HFF-Myc (cell line): ENCODE results near the gene DRC7.

Experiments
- DNase-seq: peaks from one replicate; pipeline ENCODE4 v3.0.0-alpha.2; 2011; ENCODE audit warnings: low read depth; ENCODE audit errors: extremely low read depth
- H3K4me3 ChIP-seq: replicated peaks from 2 replicates; pipeline ENCODE4 v1.5.1; 2011; ENCODE audit warnings: low read depth, mild to moderate bottlenecking, control low read depth, low read length
- TF ChIP-seq, protein P1 (sequence below): IDR thresholded peaks from 2 replicates; pipeline ENCODE4 v1.5.1; 2012; ENCODE audit warnings: mild to moderate bottlenecking, low read depth, low read length, control low read depth; ENCODE audit errors: missing control alignments

Gene DRC7

DNA sequence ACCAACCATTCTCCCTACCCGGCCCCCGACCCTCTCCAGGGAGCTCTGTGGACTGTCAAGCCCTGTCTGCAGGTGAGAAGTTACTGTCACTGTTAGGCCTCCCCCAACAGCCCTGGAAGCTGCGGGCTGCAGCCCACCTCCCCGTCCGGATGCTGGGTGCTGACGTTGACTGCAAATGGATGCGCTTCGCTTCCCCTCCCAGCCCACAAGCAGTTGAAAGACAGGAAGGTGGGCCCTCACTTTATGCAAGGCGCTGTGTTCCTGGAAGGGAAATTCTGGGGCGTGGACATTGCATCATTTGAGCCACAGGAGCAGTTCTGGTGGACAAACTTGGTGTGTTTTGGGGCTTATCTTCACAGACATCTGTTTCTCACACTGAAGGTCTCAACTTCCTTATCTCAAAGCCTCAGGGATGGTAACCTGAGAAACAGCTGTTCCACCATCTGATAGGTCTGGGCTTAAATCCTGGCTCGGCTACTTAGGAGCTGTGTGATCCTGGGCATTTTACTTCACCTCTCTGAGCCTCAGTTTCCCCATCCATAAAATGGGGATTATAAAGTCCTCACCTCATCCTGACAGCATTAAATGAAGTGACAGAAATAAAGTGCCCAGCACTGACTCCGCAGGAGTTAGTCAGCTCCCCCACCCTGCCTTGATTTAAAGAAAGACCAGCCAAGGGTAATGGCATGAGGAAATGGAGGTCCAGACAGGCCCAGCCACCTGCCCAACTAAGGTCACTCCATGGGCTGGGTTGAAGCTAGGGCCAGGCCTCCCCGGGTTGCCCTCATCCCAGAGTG is 4.6 kb upstream of the DRC7 start:
- DNase-seq: no peak
- TF ChIP-seq, protein P1, sequence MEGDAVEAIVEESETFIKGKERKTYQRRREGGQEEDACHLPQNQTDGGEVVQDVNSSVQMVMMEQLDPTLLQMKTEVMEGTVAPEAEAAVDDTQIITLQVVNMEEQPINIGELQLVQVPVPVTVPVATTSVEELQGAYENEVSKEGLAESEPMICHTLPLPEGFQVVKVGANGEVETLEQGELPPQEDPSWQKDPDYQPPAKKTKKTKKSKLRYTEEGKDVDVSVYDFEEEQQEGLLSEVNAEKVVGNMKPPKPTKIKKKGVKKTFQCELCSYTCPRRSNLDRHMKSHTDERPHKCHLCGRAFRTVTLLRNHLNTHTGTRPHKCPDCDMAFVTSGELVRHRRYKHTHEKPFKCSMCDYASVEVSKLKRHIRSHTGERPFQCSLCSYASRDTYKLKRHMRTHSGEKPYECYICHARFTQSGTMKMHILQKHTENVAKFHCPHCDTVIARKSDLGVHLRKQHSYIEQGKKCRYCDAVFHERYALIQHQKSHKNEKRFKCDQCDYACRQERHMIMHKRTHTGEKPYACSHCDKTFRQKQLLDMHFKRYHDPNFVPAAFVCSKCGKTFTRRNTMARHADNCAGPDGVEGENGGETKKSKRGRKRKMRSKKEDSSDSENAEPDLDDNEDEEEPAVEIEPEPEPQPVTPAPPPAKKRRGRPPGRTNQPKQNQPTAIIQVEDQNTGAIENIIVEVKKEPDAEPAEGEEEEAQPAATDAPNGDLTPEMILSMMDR: no peak
- no peak overlapping the region for H3K4me3 ChIP-seq

DNA sequence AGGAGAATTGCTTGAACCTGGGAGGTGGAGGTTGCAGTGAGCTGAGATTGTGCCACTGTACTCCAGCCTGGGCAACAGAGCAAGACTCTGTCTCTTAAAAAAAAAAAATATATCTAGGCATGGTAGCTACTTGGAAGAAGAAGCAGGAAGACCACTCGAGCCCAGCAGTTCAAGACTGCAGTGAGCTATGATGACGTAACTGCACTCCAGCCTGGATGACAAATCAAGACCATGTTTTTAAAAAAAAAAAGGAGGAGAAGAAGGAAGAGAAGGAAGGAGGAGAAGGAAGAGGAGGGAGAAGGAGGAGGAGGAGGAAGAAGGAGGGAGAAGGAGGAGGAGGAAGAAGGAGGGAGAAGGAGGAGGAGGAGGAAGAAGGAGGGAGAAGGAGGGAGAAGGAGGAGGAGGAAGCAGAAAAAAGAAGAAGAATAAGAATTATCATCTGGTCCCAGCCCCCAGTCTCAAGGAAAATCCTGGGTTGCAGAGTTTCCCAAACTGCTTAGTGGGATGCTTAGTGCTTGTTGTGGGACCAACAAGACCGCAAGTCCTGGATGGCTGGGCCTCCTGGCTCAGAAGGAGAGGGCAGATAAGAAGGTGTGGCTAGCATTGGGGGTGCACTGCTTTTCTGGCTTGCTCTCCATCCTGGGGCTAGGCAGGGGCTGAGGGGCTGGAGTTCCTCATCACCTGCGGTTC is 3.7 kb upstream of the DRC7 start:
- no peak for DNase-seq
- TF ChIP-seq, protein P1: no peak
- no peak overlapping the region for H3K4me3 ChIP-seq

DNA sequence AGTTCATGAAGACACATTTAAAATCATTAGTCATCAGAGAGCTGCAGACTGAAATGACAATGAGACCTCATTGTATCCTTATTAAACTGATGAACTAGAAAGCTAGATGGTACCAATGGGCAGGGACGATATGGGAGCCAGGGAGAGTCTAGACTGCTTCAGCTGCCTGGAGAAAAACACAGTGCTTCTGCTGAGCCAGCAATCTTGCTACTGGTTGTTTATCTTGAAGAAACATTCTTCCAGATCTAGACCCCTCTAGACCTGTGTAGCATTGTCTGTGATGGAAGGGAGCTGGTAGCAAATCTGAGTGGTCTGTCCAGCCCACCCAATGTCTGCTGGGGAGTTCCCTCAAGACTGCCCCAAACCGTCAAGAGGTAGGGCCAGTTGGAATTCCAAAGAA is 2.0 kb upstream of the DRC7 start:
- no peak for DNase-seq
- TF ChIP-seq, protein P1: no peak
- no peak overlapping the region for H3K4me3 ChIP-seq

DNA sequence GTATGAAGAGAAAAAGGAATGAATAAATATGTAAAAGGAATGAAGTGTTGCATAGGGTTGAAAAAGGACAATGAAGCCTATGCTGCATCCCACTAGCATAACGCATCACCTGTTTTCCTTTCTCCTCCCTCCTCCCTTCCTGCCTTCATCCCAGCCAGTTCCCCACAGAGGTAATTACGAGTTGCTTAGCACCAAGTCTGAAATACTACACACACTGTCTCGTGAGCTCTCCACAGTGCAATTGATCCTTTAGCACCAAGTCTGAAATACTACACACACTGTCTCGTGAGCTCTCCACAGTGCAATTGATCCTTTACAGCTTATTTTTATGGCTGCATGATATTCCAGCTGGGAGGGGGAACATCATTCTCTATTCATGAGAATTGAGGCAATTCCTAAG is 1.1 kb upstream of the DRC7 start:
- H3K4me3 ChIP-seq: no peak overlapping the region
- no peak for DNase-seq
- TF ChIP-seq, protein P1: no peak

DNA sequence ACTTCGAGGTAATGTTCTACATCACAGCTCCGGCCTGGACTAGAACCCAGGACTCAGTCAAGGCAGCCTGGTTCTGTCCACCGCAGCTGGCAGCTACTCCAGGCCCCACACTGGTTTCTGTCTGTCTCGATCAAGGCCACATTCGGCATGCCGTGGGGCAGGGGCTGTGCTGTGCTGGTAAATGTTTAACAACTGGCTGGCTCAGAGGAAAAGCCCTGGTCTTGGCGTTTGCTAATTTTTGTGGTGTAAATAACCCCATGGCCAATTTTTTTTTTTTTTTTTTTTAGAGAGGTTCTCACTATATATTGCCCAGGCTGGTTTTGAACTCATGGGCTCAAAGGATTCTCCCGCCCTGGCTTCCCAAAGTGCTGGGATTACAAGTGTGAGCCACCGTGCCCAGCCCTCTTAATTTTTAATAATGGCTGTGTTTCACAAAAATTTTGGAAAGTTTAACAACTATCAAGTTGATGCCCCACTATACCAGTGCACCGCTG is 328 bp upstream of the DRC7 start:
- H3K4me3 ChIP-seq: no peak overlapping the region
- no peak for DNase-seq
- TF ChIP-seq, protein P1: no peak

DNA sequence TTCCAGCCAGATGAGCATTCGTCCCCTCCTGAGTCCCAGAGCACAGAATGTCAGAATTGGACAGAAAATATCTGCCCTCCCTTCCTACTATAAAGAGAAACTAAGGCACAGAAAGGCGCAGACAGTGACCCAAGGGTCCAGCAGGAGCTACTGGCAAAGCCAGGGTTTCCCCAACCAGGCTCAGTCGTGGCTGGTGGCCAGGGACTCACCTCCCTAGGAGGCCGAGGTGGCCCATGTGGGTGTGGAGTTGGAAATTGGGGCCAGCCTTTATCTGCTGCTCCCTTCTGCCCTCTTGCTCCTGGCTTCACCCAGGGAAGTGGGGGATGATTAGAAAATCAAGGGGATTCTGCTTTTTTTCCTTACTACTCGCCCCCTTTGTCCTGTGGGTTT is 1.1 kb downstream of the DRC7 start:
- TF ChIP-seq, protein P1: no peak
- no peak for DNase-seq
- no peak overlapping the region for H3K4me3 ChIP-seq
